ENCODE measurements around the gene CDC14B. TPM values are rescaled to one million over a fixed set of nuclear protein-coding genes. Genes with fewer than 3 reads are reported as not detected.

The CDC14B gene
- total RNA-seq, 1 experiment from 2014 or later: 28.4 TPM

- H3K23me2 ChIP-seq (ENCODE audit: insufficient read length, low read depth, low read length, poor library complexity, severe bottlenecking): no peaks in the 10 kb centered on the region
- no peak for DNase-seq
- no peak overlapping the region for H3K9ac ChIP-seq (ENCODE audit: extremely low read depth, insufficient read length, low read length)
- H3K27me3 Mint-ChIP-seq (ENCODE audit: low read depth): no peaks in the 10 kb centered on the region
- no peak overlapping the region for H4K5ac ChIP-seq (ENCODE audit: insufficient read length, low read depth, low read length)
- H3K4me1 ChIP-seq (ENCODE audit: insufficient read depth, low read length): no peaks in the 10 kb centered on the region; the same call in 1 of the 2 replicates
- H3K4ac ChIP-seq (ENCODE audit: low read depth, low read length): no peak overlapping the region
- TF ChIP-seq CTCF (conservative IDR thresholded peaks at IDR 0.05): no peak
- H3K36me3 Mint-ChIP-seq (ENCODE audit: insufficient read depth in 1 of 3, low read depth in 3 of 3): peaks cover 4 to 14% (median 8%) of the 10 kb centered on the region in 3 experiments; a peak in 6 of 7 replicates
- no peak overlapping the region for H2BK12ac ChIP-seq (ENCODE audit: insufficient read length, low read depth, low read length)
- no peak overlapping the region for H3K56ac ChIP-seq (ENCODE audit: insufficient read length, low read depth, low read length)
- no peak overlapping the region for H3K14ac ChIP-seq (ENCODE audit: insufficient read depth, low read length)
- H3K4me1 Mint-ChIP-seq: peaks cover 20 to 29% of the 10 kb centered on the region in 2 experiments
- H2BK120ac ChIP-seq (ENCODE audit: low read depth, low read length, poor library complexity, severe bottlenecking): no peak overlapping the region
- H2AK5ac ChIP-seq (ENCODE audit: insufficient read length, low read length): no peak overlapping the region
- H3K4me3 Mint-ChIP-seq: no peak overlapping the region
- no peak overlapping the region for H3K4me2 ChIP-seq (ENCODE audit: insufficient read depth, insufficient read length, low read length)
- H3K23ac ChIP-seq (ENCODE audit: insufficient read length, low read depth, low read length): no peak overlapping the region
- no peaks in the 10 kb centered on the region for H3K27me3 ChIP-seq (ENCODE audit: insufficient read depth, low read length)
- H3K79me2 ChIP-seq (ENCODE audit: insufficient read depth, low read length): no peaks in the 10 kb centered on the region
- no peak overlapping the region for H2AFZ ChIP-seq (ENCODE audit: low read length)
- WGBS (ENCODE audit: extremely low coverage, insufficient read length, low lambda C conversion rate): no CpG with 5 or more reads among the region's 8 CpGs
- no peaks in the 10 kb centered on the region for H4K20me1 ChIP-seq (ENCODE audit: control insufficient read depth, insufficient read depth, insufficient read length)
- no peak overlapping the region for H2BK15ac ChIP-seq (ENCODE audit: low read depth, low read length)
- no peak overlapping the region for H2BK20ac ChIP-seq (ENCODE audit: low read depth, low read length, poor library complexity, severe bottlenecking)
- H3K79me1 ChIP-seq (ENCODE audit: insufficient read depth, low read depth, low read length, poor library complexity, severe bottlenecking): no peaks in the 10 kb centered on the region
- H3T11ph ChIP-seq (ENCODE audit: low read length): no peak overlapping the region
- no peak overlapping the region for H3K18ac ChIP-seq (ENCODE audit: insufficient read length, low read depth, low read length)
- peak overlapping the region in 2 of 3 experiments; percentile 8 to 89; a peak in 3 of 7 replicates for H3K27ac Mint-ChIP-seq
- H4K91ac ChIP-seq (ENCODE audit: insufficient read length, low read depth, low read length): no peak overlapping the region
- no peak overlapping the region for H2BK5ac ChIP-seq (ENCODE audit: insufficient read length, low read length)
- H4K8ac ChIP-seq (replicated peaks; ENCODE audit: insufficient read length, low read depth, low read length): no peak overlapping the region
- no peaks in the 10 kb centered on the region for H3K9me3 ChIP-seq (ENCODE audit: control insufficient read depth, low read depth, low read length)
- no peaks in the 10 kb centered on the region for H3K9me3 Mint-ChIP-seq
- H3K27ac ChIP-seq (ENCODE audit: insufficient read length, low read depth, low read length): no peak overlapping the region
Measured at GRCh38 chr9:96458226-96458625, 161.4 kb downstream of the CDC14B start.
